Inflammatory macrophage treated with lipopolysaccharide for 4 hours (primary cell): ENCODE data around the gene TMEM88.
A peak's percentile ranks its signal among the peaks of the same experiment; 100 is the strongest.
"Not testable (repeated sequence)": the region's sequence is repeated elsewhere in the genome, so short reads cannot be mapped to it uniquely, and the experiment has no call there.

Experiments used
- DNase-seq: peaks from one replicate; pipeline ENCODE4 v3.0.0-alpha.2; 2020

Gene TMEM88, protein sequence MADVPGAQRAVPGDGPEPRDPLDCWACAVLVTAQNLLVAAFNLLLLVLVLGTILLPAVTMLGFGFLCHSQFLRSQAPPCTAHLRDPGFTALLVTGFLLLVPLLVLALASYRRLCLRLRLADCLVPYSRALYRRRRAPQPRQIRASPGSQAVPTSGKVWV

DNA sequence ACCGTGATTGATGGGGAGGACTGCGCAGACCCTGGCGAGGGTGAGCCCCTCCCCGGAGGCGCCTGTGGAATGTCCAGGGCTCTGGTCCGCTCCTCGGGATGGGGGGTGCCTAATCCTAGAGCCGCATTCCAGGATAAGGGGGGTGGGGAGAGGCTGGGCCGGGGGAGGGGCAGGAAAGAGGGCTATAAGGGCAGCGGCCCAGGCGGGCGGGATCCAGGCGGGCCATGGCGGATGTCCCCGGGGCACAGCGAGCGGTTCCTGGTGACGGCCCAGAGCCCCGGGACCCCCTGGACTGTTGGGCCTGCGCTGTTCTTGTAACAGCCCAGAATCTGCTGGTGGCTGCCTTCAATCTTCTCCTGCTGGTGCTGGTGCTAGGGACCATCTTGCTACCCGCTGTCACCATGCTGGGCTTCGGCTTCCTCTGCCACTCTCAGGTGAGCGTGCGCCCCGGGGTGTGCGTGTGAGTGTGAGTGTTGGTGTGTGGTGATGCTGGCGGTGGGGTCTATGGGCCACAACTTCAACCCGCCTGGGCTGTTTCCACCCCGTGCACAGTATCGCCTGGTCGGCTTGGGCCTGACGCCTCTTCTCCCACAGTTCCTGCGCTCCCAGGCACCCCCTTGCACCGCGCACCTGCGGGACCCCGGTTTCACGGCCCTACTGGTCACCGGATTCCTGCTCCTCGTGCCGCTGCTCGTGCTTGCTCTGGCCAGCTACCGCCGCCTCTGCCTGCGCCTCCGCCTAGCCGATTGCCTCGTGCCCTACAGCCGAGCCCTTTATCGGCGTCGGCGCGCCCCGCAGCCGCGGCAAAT lies at the start of gene TMEM88:
Gene TMEM88, plus strand, starts transcription at position 216 of the 809 bp plus-strand sequence. Its CDS starts 9 bp downstream, at position 225.
- DNase-seq: no peak

- DNase-seq: peak; percentile 60
Measured at GRCh38 chr17:7806587-7806986, 48.3 kb upstream of the TMEM88 start.

- DNase-seq: no peak
Measured at GRCh38 chr17:7807206-7807605, 47.7 kb upstream of the TMEM88 start.

- no peak for DNase-seq
Measured at GRCh38 chr17:7809086-7809790, 45.6 kb upstream of the TMEM88 start.

- not testable (repeated sequence) for DNase-seq
Measured at GRCh38 chr17:7809791-7810343, 45.0 kb upstream of the TMEM88 start.

GRCh38 chr17:7811251-7811650 lies 43.6 kb upstream of the TMEM88 start:
- no peak for DNase-seq

- no peak for DNase-seq
Measured at GRCh38 chr17:7814969-7815368, 39.9 kb upstream of the TMEM88 start.

GRCh38 chr17:7816926-7817642 lies 37.8 kb upstream of the TMEM88 start:
- DNase-seq: no peak

- DNase-seq: no peak
Measured at GRCh38 chr17:7817643-7817964, 37.3 kb upstream of the TMEM88 start.

DNA sequence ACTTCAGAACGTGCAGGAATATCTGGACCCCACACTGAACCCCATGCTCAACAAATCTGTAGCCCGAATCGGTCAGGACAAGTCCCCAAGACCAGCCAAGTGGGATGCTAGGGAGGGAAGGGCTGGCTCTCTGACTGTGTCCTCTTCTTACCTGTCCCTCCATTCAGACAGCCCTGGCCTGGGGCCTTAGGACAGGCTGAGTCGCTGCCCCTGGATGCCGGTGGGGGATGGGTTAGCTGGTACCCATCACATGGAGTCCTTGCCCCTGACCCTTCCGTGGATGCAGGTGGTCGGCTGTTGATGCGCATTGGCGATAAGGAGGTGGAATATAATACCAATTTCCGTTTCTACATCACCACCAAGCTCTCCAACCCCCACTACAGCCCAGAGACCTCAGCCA lies 36.8 kb upstream of the TMEM88 start:
- DNase-seq: no peak

GRCh38 chr17:7818746-7819645 lies 35.9 kb upstream of the TMEM88 start:
- no peak for DNase-seq

- no peak for DNase-seq
Measured at GRCh38 chr17:7820231-7820630, 34.6 kb upstream of the TMEM88 start.

DNA sequence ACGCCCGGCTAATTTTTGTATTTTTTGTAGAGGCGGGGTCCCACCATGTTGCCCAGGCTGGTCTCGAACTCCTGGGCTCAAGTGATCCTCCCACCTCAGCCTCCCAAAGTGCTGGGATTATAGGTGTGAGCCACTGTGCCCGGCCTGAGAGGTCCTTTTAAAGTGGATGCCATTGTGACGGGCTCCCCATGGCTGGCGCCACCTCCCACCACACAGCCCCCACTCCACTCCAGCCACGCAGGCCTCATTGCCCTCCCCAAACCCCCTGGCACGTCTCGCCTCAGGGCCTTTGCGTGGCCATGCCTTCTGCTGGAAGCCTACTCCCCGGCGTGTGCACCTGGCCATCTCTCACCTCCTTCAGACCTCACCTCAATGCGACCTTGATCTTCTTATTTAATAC lies 32.7 kb upstream of the TMEM88 start:
- no peak for DNase-seq

GRCh38 chr17:7823581-7824001 lies 31.3 kb upstream of the TMEM88 start:
- no peak for DNase-seq

- no peak for DNase-seq
Measured at GRCh38 chr17:7824021-7824924, 30.6 kb upstream of the TMEM88 start.

GRCh38 chr17:7825206-7825990 lies 29.5 kb upstream of the TMEM88 start:
- DNase-seq: peak; percentile 49

- no peak for DNase-seq
Measured at GRCh38 chr17:7830616-7831015, 24.2 kb upstream of the TMEM88 start.

DNA sequence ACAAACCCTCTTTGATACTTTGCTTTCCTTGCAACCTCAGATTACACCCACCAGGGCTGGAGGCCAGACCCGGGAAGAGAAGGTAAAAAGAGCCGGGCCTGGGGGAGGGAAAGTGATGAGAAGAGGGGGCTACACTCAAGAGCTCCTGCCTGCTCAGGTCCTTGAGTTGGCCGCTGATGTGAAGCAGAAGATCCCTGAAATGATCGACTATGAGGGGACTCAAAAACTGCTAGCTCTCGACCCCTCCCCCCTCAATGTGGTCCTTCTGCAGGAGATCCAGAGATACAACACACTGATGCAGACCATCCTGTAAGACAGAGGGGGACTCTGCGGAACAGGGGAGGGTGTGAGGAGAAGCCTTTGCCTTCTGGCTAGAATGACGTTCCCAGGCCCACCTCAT lies 23.6 kb upstream of the TMEM88 start:
- no peak for DNase-seq

- DNase-seq: no peak
Measured at GRCh38 chr17:7832431-7832830, 22.4 kb upstream of the TMEM88 start.
